Nucleus accumbens (tissue), 56 donors: Measurements from ENCODE around the gene GPHB5.

Experiments used
- DNase-seq, 56 donors: peaks; one replicate each; lab custom pipeline; 2025; lab: John Stamatoyannopoulos, UW

The GPHB5 gene

DNA sequence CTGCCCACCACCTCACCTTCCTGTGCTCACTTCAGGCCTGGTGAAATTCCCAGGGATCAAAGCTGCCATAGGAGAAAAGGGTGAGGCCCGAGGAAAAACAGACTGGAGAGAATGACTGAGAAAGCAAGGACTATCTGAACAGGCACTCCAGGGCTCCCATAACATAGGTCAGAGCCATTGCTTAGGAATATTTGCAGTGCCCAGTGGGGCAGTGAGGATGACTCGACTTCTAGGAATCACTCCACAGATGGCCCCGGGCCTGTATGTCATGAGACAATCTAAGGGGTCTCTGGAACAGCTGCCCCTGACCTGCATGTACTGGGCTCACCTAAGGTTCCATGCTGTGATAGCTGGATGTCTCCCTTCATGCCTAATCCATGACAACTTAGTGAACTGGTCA lies 51.6 kb downstream of the GPHB5 start:
- DNase-seq = no peak

DNA sequence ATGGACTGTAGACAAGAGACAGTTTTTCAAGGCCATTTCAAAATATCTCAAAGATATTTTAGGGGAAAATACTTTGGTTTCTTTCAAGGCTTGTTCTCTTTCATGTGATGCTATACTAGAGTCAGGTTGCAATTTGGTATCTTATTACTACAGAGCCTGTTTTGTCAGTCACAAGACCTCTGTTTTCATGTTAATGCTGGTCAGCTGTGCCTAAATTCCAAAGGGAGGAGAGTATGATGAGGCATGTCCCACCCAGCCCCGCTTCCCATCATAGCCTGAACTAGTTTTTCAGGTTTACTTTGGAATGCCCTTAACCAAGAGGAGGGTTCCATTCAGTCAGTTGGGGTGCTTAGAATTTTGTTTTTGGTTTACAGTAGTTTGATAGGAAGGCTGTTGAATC lies 52.6 kb downstream of the GPHB5 start:
- DNase-seq = no peak
